Measurements from ENCODE around the gene AP3D1.
A peak's percentile ranks its signal among the peaks of the same experiment; 100 is the strongest.

DNA sequence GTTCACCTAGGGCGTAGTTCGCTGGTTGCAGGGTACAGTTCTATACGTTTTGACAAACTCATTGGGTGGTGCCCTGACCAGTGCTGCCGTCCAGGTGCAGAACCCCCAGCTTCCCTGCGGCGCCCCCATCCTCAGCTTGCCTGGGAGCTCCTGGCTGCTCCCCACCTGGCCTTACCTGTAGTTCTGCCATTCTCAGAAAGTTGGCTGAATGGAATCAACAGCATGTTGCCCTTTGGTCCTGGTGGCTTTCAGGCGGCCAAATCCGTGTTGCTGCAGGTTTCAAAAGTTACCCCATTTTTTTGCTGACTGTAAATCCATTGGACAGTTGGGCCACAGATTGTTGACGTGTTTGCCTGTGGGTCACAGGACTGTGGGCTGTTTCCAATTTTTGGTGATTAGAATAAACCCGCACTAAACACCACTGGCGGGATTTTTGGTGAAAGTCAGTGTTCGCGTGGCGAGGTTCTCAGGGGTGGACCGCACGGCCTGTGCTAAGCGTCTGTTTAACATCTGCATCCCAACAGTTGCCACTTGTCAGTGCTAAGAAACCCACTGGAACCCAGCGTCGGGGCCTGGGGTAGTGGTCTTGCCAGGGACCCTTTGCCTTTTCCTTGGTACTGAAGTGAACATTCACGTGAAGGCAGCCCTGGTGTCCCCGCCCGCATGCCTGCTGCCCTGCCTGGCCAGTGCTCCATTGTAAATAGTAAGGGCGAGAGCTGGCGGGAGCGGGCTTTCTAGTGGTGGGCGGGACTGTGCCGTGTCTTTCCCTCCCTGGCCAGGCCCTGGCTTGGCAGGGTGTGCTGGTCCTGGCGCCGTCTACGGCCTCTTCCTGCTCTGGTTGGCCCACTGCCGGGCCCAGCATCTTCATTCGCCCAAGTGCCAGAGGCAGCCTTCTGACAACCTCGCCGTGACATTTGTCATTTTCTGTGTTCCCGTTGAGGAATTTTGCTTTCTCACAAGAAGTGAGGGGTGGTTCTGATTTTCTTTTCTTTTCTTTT, 15.7 kb upstream of the AP3D1 start:
- TF ChIP-seq CTCF (IDR thresholded peaks at IDR 0.05; ENCODE audit: low read depth, low read length, missing input control) (no peak), NR2F2 (IDR thresholded peaks at IDR 0.05) (peak; percentile 27), RAD21 (IDR thresholded peaks at IDR 0.05) (peak in 1 of 2 donors; percentile 18), RXRA (IDR thresholded peaks at IDR 0.05) (peak; percentile 15 to 79), EGR1 (IDR thresholded peaks at IDR 0.05; ENCODE audit: low read depth in 2 of 2) (peak; percentile 25 to 78), HNF4G (IDR thresholded peaks at IDR 0.05) (no peak), JUND (IDR thresholded peaks at IDR 0.05) (peak in 1 of 2 donors; percentile 40), TAF1 (conservative IDR thresholded peaks at IDR 0.05) (no peak), ZBTB33 (IDR thresholded peaks at IDR 0.05) (peak; percentile 60), YY1 (IDR thresholded peaks at IDR 0.05) (peak; percentile 70)
- TF ChIP-seq, protein P1, sequence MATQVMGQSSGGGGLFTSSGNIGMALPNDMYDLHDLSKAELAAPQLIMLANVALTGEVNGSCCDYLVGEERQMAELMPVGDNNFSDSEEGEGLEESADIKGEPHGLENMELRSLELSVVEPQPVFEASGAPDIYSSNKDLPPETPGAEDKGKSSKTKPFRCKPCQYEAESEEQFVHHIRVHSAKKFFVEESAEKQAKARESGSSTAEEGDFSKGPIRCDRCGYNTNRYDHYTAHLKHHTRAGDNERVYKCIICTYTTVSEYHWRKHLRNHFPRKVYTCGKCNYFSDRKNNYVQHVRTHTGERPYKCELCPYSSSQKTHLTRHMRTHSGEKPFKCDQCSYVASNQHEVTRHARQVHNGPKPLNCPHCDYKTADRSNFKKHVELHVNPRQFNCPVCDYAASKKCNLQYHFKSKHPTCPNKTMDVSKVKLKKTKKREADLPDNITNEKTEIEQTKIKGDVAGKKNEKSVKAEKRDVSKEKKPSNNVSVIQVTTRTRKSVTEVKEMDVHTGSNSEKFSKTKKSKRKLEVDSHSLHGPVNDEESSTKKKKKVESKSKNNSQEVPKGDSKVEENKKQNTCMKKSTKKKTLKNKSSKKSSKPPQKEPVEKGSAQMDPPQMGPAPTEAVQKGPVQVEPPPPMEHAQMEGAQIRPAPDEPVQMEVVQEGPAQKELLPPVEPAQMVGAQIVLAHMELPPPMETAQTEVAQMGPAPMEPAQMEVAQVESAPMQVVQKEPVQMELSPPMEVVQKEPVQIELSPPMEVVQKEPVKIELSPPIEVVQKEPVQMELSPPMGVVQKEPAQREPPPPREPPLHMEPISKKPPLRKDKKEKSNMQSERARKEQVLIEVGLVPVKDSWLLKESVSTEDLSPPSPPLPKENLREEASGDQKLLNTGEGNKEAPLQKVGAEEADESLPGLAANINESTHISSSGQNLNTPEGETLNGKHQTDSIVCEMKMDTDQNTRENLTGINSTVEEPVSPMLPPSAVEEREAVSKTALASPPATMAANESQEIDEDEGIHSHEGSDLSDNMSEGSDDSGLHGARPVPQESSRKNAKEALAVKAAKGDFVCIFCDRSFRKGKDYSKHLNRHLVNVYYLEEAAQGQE (IDR thresholded peaks at IDR 0.05), result peak; percentile 67
- TF ChIP-seq, protein P2, sequence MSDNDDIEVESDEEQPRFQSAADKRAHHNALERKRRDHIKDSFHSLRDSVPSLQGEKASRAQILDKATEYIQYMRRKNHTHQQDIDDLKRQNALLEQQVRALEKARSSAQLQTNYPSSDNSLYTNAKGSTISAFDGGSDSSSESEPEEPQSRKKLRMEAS (IDR thresholded peaks at IDR 0.05), result no peak
